ENCODE results near the gene PSTPIP1.

DNA sequence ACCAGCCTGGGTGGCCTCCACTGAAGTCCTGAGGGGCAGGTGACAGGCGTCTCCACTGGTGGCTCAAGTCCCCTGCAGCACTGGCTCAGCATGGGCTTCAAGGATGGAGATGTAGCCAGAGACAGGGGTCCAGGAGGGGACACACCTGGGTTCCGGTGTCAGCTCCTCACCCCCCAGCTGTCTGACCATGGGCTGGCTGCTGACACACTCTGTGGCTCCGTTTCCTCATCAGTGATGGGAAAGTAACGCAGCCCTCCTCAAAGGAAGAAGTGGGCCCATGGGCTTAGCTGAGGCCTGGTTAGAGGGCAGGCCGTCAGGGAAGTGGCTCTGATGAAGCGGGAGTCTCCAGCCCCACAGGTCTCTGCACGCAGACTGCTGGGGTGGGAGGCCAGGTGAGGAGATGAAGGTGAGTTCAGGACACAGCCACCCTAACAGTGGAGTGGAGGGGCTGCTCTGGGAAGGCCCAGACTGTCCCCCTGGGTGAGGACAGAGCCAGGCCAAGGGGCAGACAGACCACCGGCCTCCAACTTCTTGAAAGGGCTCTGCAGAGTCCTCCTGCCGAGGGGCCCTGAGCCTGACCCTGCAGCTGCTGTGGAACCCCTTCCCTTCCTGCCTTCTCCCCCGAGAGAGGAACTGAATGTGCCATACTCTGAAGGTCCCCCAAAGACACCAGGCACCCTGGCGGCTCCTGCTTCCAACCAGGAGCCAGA is 24.0 kb downstream of the PSTPIP1 start:
- TF ChIP-seq, protein P1, sequence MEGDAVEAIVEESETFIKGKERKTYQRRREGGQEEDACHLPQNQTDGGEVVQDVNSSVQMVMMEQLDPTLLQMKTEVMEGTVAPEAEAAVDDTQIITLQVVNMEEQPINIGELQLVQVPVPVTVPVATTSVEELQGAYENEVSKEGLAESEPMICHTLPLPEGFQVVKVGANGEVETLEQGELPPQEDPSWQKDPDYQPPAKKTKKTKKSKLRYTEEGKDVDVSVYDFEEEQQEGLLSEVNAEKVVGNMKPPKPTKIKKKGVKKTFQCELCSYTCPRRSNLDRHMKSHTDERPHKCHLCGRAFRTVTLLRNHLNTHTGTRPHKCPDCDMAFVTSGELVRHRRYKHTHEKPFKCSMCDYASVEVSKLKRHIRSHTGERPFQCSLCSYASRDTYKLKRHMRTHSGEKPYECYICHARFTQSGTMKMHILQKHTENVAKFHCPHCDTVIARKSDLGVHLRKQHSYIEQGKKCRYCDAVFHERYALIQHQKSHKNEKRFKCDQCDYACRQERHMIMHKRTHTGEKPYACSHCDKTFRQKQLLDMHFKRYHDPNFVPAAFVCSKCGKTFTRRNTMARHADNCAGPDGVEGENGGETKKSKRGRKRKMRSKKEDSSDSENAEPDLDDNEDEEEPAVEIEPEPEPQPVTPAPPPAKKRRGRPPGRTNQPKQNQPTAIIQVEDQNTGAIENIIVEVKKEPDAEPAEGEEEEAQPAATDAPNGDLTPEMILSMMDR (IDR thresholded peaks at IDR 0.05; ENCODE audit: low read depth, low read length), result no peak
- TF ChIP-seq EZH2phosphoT487 (IDR thresholded peaks at IDR 0.05; ENCODE audit: low read depth), result no peak
